Adrenal gland (tissue), 19 donors: Measurements from ENCODE around the gene OR8K5. TPM values are rescaled to one million over a fixed set of nuclear protein-coding genes. Genes with fewer than 3 reads are reported as not detected.

Source experiments
- DNase-seq, 7 donors: peaks; one replicate each; pipeline ENCODE4 v3.0.0-alpha.2; 2019 to 2020
- H3K27ac ChIP-seq, 5 donors: fragments of 200-600 bp; sonication (generic) in 4 of 5; 1 replicate in 3 of 5; 2 replicates in 2 of 5; pipeline versions ENCODE4 v1.5.1 to v1.8.0; 2016 to 2020; ENCODE audit warnings: mild to moderate bottlenecking in 1 of 5
- H3K27me3 ChIP-seq: fragments of 200-600 bp; 2 replicates; pipeline ENCODE4 v1.8.0; 2021
- H3K36me3 ChIP-seq, 2 donors: fragments of 200-600 bp; replicated peaks in 1 of 2; 1 replicate in 1 of 2; 2 replicates in 1 of 2; pipeline versions ENCODE4 v1.5.1 to v1.8.0; 2018 to 2022
- H3K4me1 ChIP-seq, 2 donors: fragments of 200-600 bp; replicated peaks in 1 of 2; 1 replicate in 1 of 2; 2 replicates in 1 of 2; pipeline versions ENCODE4 v1.5.1 to v1.8.0; 2018 to 2021
- H3K4me3 ChIP-seq, 4 donors: fragments of 200-600 bp; sonication (generic) in 3 of 4; one replicate each; pipeline ENCODE4 v1.5.1; 2016 to 2018
- H3K9me3 ChIP-seq, 3 donors: fragments of 200-600 bp; sonication (generic) in 1 of 3; replicated peaks in 1 of 3; 1 replicate in 2 of 3; 2 replicates in 1 of 3; pipeline versions ENCODE4 v1.5.1 to v1.8.0; 2016 to 2021
- CTCF ChIP-seq, 6 experiments: fragments of 450-650 bp in 4 of 6; fragments of 200-600 bp in 2 of 6; sonication (generic) in 1 of 6; IDR thresholded peaks; 1 replicate in 5 of 6; 2 replicates in 1 of 6; pipeline versions ENCODE4 v1.5.1 to v1.8.0; 2016 to 2021; ENCODE audit warnings: antibody characterized with exemption in 6 of 6, mild to moderate bottlenecking in 2 of 6, moderate library complexity in 1 of 6
- POLR2A ChIP-seq, 2 donors: fragments of 450-650 bp; IDR thresholded peaks; one replicate each; pipeline ENCODE4 v1.6.1; 2017; ENCODE audit warnings: antibody characterized with exemption in 2 of 2, mild to moderate bottlenecking in 2 of 2, moderate library complexity in 1 of 2
- WGBS, 4 donors: extraction: QIAGEN DNeasy Blood & Tissue Kit in 2 of 4; methylation state at CpG; one replicate each; pipeline versions ENCODE4 v1.1.5 to v1.1.7; 2013 to 2017; 5-methylcytosine and 5-hydroxymethylcytosine counted together
- intact Hi-C, 2 donors: fragments of 100-400 bp; cut with DNase I; formaldehyde crosslinking; loops; one replicate each; pipeline versions ENCODE4 v1.14.1 to v1.15.0; 2022 to 2023
- long read RNA-seq, 10 donors: library from polyadenylated mRNA in 3 of 10; unstranded in 2 of 10; stranded (forward) in 1 of 10; transcript quantifications; one replicate each; pipeline ENCODE4 v2.0.0 and lab custom pipeline, GENCODE V29; 2021 to 2026
- polyA plus RNA-seq, 3 donors: library from polyadenylated mRNA; stranded (reverse); fragments of 200-250 nt in 2 of 3; fragments of 350-450 nt in 1 of 3; fragmentation: Illumina TruSeq in 1 of 3; extraction: RNeasy Lipid Tissue Mini Kit (QIAGEN cat#74804) in 1 of 3; gene quantifications; one replicate each; pipeline ENCODE4 v1.2.3, GENCODE V29; 2013 to 2014
- total RNA-seq, 9 donors: library from RNA; depleted of rRNA in 4 of 9; stranded (reverse); fragments of >200 nt in 4 of 9; fragments of 120-200 nt in 1 of 9; fragmentation: NEBNext Ultra II Directional in 1 of 9; extraction: Animal tissue kit (Norgen Biotek cat#: 25700) in 1 of 9; gene quantifications; one replicate each; pipeline versions ENCODE4 v1.1.0 to v1.2.4, GENCODE V29; 2013 to 2023
- donor health status: healthy with polysubstance abuse.
- donor health status: Bipolar disorder and iron deficiency.
- donor health status: DM: yes; HTN: yes; CAD: no.
- donor health status: DM: no; HTN: no; CAD: no.
- donor health status: DM: no; HTN: no; CAD: no.
- donor health status: DM: yes; HTN: yes; CAD: no.

OR8K5 gene
- total RNA-seq (not detected), polyA plus RNA-seq (not detected)
- long read RNA-seq, donor 1: 0 reads
- long read RNA-seq, donor 2: 0 reads
- long read RNA-seq, donor 3: 0 reads
- long read RNA-seq, donor 4: 0 reads
- long read RNA-seq, donor 5: 0 reads
- long read RNA-seq, donor 6: 0 reads
- long read RNA-seq, donor 7: 0 reads
- long read RNA-seq, donor 8: 0 reads
- long read RNA-seq, donor 9: 0 reads
- long read RNA-seq, donor 10: 0 reads

GRCh38 chr11:56160217-56160616 is at the start of gene OR8K5:
Gene OR8K5, minus strand, starts transcription at chr11:56160317. Its CDS starts 0 bp downstream, at chr11:56160317.
- 62 to 83% (median 70%) methylated on average over 3 of the region's 3 CpGs for WGBS, 4 donors
- no peak within 1 kb of the TSS for H3K27ac ChIP-seq
- H3K36me3 ChIP-seq: no peaks in the 10 kb centered on the region
- intact Hi-C loops: no loop called here
- H3K4me3 ChIP-seq: no peak within 1 kb of the TSS
- no peaks in the 10 kb centered on the region for H3K9me3 ChIP-seq
- DNase-seq: no peak
- TF ChIP-seq CTCF (IDR thresholded peaks at IDR 0.05) (no peak), POLR2A (IDR thresholded peaks at IDR 0.05) (no peak)
- H3K4me1 ChIP-seq: no peaks in the 10 kb centered on the region
- no peaks in the 10 kb centered on the region for H3K27me3 ChIP-seq

DNA sequence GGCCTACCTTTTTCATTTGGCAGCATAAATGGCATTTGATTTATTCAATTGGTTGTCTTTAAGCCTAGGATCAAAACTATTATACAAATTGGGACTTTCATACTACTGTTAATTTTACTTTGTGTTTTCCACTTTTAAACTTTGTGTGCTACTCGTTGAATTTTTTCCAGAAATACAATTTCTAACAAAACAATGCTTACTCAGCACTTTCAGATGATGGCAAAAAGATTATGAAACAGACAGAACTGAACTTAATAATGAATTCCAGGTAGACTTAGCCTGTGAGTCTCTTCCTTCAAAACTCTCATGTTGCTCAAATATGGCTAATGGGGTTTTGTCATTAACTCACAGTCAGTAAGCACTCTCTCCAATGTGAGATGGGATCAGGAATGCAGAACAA is 47.7 kb upstream of the OR8K5 start:
- Histone ChIP-seq H3K4me1 (no peaks in the 10 kb centered on the region), H3K4me3 (no peak overlapping the region), H3K27me3 (no peaks in the 10 kb centered on the region), H3K27ac (no peak overlapping the region), H3K9me3 (no peaks in the 10 kb centered on the region), H3K36me3 (no peaks in the 10 kb centered on the region)
- intact Hi-C loops: no loop called here
- TF ChIP-seq CTCF (IDR thresholded peaks at IDR 0.05): no peak
- TF ChIP-seq POLR2A (IDR thresholded peaks at IDR 0.05): no peak
- DNase-seq: no peak
- WGBS, 4 donors: 59 to 66% (median 63%) methylated on average over 1 of the region's 1 CpG

DNA sequence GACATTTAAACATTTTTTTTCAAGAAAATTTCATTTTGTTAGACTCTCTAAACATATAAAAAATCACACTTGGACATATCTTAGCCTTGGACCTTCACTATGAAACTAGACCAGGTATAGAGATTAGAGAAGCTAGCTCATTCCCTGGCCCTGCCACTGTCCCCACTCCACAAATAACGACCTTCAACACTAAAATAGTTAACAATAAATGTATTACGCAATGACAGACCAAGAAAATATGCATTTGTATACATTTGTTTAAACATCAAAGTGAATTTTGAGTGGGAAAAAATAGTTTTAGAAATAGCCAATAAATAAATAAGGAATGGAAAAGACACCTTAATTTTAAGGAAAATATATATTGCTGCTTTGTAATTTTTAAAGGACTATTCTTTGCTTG is 37.2 kb upstream of the OR8K5 start:
- intact Hi-C loops: no loop called here

GRCh38 chr11:56196705-56197104 is 36.6 kb upstream of the OR8K5 start:
- no peaks in the 10 kb centered on the region for H3K27me3 ChIP-seq
- DNase-seq: no peak
- H3K9me3 ChIP-seq: peaks cover 0 to 7% (median 0%) of the 10 kb centered on the region in 3 donors
- H3K27ac ChIP-seq: no peak overlapping the region
- no peak overlapping the region for H3K4me3 ChIP-seq
- no peaks in the 10 kb centered on the region for H3K4me1 ChIP-seq
- intact Hi-C loops: no loop called here
- 71 to 78% (median 76%) methylated on average over 3 of the region's 3 CpGs for WGBS, 4 donors
- H3K36me3 ChIP-seq: no peaks in the 10 kb centered on the region
- TF ChIP-seq POLR2A (IDR thresholded peaks at IDR 0.05): no peak
- TF ChIP-seq CTCF (IDR thresholded peaks at IDR 0.05): no peak

More for the DNA sequence above, 37.2 kb upstream of the OR8K5 start:
- Histone ChIP-seq H3K27me3 (no peaks in the 10 kb centered on the region), H3K36me3 (no peaks in the 10 kb centered on the region), H3K9me3 (peaks cover 0 to 7% (median 0%) of the 10 kb centered on the region in 3 donors), H3K4me1 (no peaks in the 10 kb centered on the region), H3K4me3 (no peak overlapping the region), H3K27ac (no peak overlapping the region)
- DNase-seq: no peak
- TF ChIP-seq CTCF (IDR thresholded peaks at IDR 0.05): no peak
- no peak for TF ChIP-seq POLR2A (IDR thresholded peaks at IDR 0.05)
- WGBS, 4 donors: 41 to 62% (median 50%) methylated on average over 2 of the region's 2 CpGs
